ENCODE data around the gene SV2B. TPM values are rescaled to one million over a fixed set of nuclear protein-coding genes. Genes with fewer than 3 reads are reported as not detected.

Gene SV2B
- polyA plus RNA-seq, 1 donor (not counting 4 experiments of a cell fraction or from before 2014, with no cell fraction given): 0.04 TPM

GRCh38 chr15:91311986-91312385 is 211.9 kb downstream of the SV2B start:
- no peaks in the 10 kb centered on the region for H3K9me1 ChIP-seq (ENCODE audit: control insufficient read depth, extremely low read depth, insufficient read depth, low read length)
- no peaks in the 10 kb centered on the region for H4K20me1 ChIP-seq (ENCODE audit: control insufficient read depth, extremely low read depth, insufficient read depth, low read length)
- DNase-seq (ENCODE audit: low read depth, low spot score) (no peak), FAIRE-seq (no peak)
- H3K9ac ChIP-seq (ENCODE audit: control insufficient read depth, extremely low read depth, insufficient read depth, low read length): no peak overlapping the region
- H3K27me3 ChIP-seq (ENCODE audit: control insufficient read depth, extremely low read depth, insufficient read depth, low read length): no peaks in the 10 kb centered on the region
- no peaks in the 10 kb centered on the region for H3K4me1 ChIP-seq (ENCODE audit: control insufficient read depth, extremely low read depth, insufficient read depth, low read length)
- TF ChIP-seq EZH2 (IDR thresholded peaks at IDR 0.05; ENCODE audit: low read length): no peak
- no peak for TF ChIP-seq CTCF (optimal IDR thresholded peaks at IDR 0.05 in 1 of 3, IDR thresholded peaks at IDR 0.05 in 1 of 3, conservative IDR thresholded peaks at IDR 0.05 in 1 of 3; ENCODE audit: extremely low read depth in 1 of 3, insufficient read depth in 2 of 3, low read length in 3 of 3)
- H3K36me3 ChIP-seq (ENCODE audit: control insufficient read depth in 2 of 2, extremely low read depth in 1 of 2, insufficient read depth in 2 of 2, low read length in 2 of 2): no peaks in the 10 kb centered on the region
- no peaks in the 10 kb centered on the region for H3K9me3 ChIP-seq (ENCODE audit: control insufficient read depth, low read depth, low read length)
- no peak overlapping the region for H2AFZ ChIP-seq (ENCODE audit: control insufficient read depth, low read length)
- no peak overlapping the region for H3K27ac ChIP-seq (ENCODE audit: control insufficient read depth, insufficient read depth, low read length)
- dilution Hi-C loops (cut with MboI; ENCODE audit: extremely low pct_ligation_motif_present, low sequenced_read_pairs): no loop called here
- H3K79me2 ChIP-seq (ENCODE audit: control insufficient read depth, insufficient read depth, low read length): no peaks in the 10 kb centered on the region
- H3K4me3 ChIP-seq (ENCODE audit: control insufficient read depth in 2 of 3, extremely low read depth in 1 of 3, insufficient read depth in 2 of 3, low read depth in 1 of 3, low read length in 3 of 3): no peak overlapping the region
- no peak overlapping the region for H3K4me2 ChIP-seq (ENCODE audit: control insufficient read depth, extremely low read depth, insufficient read depth, low read depth, low read length)

- H3K4me1 ChIP-seq (ENCODE audit: control insufficient read depth, extremely low read depth, insufficient read depth, low read length): no peaks in the 10 kb centered on the region
- H3K36me3 ChIP-seq (ENCODE audit: control insufficient read depth in 2 of 2, extremely low read depth in 1 of 2, insufficient read depth in 2 of 2, low read length in 2 of 2): no peaks in the 10 kb centered on the region
- no peak overlapping the region for H2AFZ ChIP-seq (ENCODE audit: control insufficient read depth, low read length)
- H3K9me3 ChIP-seq (ENCODE audit: control insufficient read depth, low read depth, low read length): no peaks in the 10 kb centered on the region
- no peaks in the 10 kb centered on the region for H3K27me3 ChIP-seq (ENCODE audit: control insufficient read depth, extremely low read depth, insufficient read depth, low read length)
- no peaks in the 10 kb centered on the region for H4K20me1 ChIP-seq (ENCODE audit: control insufficient read depth, extremely low read depth, insufficient read depth, low read length)
- H3K9me1 ChIP-seq (ENCODE audit: control insufficient read depth, extremely low read depth, insufficient read depth, low read length): no peaks in the 10 kb centered on the region
- H3K9ac ChIP-seq (ENCODE audit: control insufficient read depth, extremely low read depth, insufficient read depth, low read length): no peak overlapping the region
- FAIRE-seq: no peak
- H3K79me2 ChIP-seq (ENCODE audit: control insufficient read depth, insufficient read depth, low read length): no peaks in the 10 kb centered on the region
- no peak for DNase-seq (ENCODE audit: low read depth, low spot score)
- no peak overlapping the region for H3K27ac ChIP-seq (ENCODE audit: control insufficient read depth, insufficient read depth, low read length)
- no peak overlapping the region for H3K4me3 ChIP-seq (ENCODE audit: control insufficient read depth in 2 of 3, extremely low read depth in 1 of 3, insufficient read depth in 2 of 3, low read depth in 1 of 3, low read length in 3 of 3)
- dilution Hi-C loops (cut with MboI; ENCODE audit: extremely low pct_ligation_motif_present, low sequenced_read_pairs): no loop called here
- no peak for TF ChIP-seq EZH2 (IDR thresholded peaks at IDR 0.05; ENCODE audit: low read length)
- TF ChIP-seq CTCF (optimal IDR thresholded peaks at IDR 0.05 in 1 of 3, IDR thresholded peaks at IDR 0.05 in 1 of 3, conservative IDR thresholded peaks at IDR 0.05 in 1 of 3; ENCODE audit: extremely low read depth in 1 of 3, insufficient read depth in 2 of 3, low read length in 3 of 3): no peak
- H3K4me2 ChIP-seq (ENCODE audit: control insufficient read depth, extremely low read depth, insufficient read depth, low read depth, low read length): no peak overlapping the region
These were observed 216.1 kb downstream of the SV2B start for GRCh38 chr15:91316126-91316525.
